GM21381 (cell line): ENCODE measurements around the gene ZNF664.

Source experiments
- ATAC-seq: cut with Tn5 transposase; IDR thresholded peaks from one replicate; pipeline ENCODE4 v1.9.1; 2021; ENCODE audit warnings: mild to moderate bottlenecking, moderate library complexity; ENCODE audit not compliant: unreplicated experiment

ZNF664 gene

DNA sequence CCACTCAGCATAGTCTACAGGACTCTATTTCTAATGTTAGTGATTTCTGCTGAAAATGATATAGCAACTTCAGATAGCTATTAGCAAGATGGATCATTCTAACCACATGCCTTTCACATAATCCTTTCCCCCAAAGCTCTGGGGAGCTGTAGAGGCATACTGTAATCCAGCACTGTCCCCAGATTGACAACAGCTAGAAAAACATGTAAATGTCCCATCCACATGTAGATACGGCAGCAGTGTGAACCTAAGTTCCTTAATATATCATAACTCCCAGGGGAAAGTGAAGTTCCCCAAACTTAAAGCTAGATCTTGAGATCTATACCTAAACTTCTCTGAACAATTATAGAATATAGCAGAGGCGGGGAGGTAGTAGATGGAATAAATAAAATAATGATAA lies 14.0 kb downstream of the ZNF664 start:
- ATAC-seq = no peak

DNA sequence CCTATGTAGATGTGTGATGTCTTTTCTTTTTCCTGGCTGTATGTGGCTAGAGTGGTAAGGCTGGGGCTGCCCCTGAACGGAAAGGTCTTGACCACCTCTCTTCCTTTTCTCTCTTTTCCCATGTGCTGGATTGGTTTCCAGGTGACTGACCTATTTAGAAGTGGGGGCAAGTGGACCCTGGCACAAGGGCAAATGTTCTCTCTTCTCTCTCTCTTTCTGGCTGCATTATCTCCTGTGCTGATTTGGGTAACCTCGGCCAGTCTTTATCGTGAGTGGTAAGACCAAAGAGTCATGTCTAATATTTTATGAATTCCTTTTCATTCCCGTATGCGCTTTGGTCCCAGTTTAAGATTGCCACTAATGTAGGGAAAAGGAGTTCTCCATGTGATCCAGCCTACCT lies 16.2 kb downstream of the ZNF664 start:
- no peak for ATAC-seq

GRCh38 chr12:123989753-123990152 lies 16.7 kb downstream of the ZNF664 start:
- no peak for ATAC-seq

- no peak for ATAC-seq
These were observed 17.5 kb downstream of the ZNF664 start for GRCh38 chr12:123990511-123990910.

- no peak for ATAC-seq
These were observed 18.4 kb downstream of the ZNF664 start for GRCh38 chr12:123991372-123991951.

GRCh38 chr12:123992118-123992825 lies 19.3 kb downstream of the ZNF664 start:
- no peak for ATAC-seq

- ATAC-seq = no peak
These were observed 22.2 kb downstream of the ZNF664 start for GRCh38 chr12:123995023-123995748.

GRCh38 chr12:123996581-123996980 lies 23.6 kb downstream of the ZNF664 start:
- ATAC-seq = no peak

DNA sequence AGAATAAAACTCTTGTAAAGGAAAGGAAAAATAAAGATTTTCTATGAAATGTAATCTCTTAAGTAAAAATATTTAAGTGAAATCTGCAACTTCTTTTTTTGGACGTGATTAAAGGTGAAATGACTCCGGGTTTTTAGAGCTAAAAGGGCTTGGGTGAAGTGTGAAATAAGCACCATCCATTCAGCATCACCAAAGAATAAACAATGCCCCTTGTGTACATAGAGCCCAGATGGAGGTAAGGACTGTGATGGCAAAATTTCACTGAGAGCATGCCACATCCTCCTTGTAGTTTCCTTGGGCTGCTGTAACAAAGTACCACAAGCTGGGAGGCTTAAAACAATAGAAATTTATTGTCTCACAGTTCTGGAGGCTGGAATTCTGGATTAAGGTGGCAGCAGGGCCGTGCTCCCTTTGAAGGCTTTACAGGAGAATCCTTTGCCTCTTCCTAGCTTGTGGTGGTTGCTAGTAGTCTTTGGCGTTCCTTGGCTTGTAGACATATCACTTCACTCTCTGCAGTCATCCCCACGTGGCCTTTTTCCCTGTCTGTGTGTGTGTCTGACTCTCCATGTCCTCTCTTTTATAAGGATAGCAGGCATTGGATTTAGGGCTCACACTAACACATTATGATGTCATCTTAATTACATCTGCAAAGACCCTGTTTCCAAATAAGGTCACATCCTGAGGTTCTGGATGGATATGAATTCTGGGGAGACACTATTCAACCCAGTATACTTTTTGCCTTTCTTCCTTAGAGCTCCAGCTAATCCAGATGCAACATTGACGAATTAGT lies 24.2 kb downstream of the ZNF664 start:
- ATAC-seq = no peak

DNA sequence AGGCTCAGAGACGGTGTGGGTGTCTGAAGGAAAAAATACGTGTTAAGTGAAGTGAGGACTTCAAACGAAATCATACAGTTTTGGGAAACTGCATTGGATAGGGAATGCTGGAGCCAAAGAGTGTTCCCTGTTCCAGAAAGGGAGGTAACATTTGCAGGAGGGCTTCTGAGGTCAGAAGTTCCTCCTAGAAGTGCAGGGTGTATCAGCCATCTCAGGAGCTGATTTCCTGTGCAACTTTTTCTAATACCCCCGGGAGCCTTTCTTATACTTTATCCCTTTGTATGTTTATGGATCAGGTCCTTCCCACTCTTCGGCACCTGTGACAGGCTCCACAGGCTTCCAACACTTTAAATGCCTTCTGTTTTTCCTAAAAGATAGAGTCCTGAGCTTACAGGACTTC lies 24.9 kb downstream of the ZNF664 start:
- ATAC-seq = no peak

GRCh38 chr12:123998344-123998990 lies 25.5 kb downstream of the ZNF664 start:
- ATAC-seq = no peak

- no peak for ATAC-seq
These were observed 26.0 kb downstream of the ZNF664 start for GRCh38 chr12:123998991-123999359.

- no peak for ATAC-seq
These were observed 27.1 kb downstream of the ZNF664 start for GRCh38 chr12:124000111-124000510.

GRCh38 chr12:124001343-124001742 lies 28.3 kb downstream of the ZNF664 start:
- ATAC-seq = no peak

DNA sequence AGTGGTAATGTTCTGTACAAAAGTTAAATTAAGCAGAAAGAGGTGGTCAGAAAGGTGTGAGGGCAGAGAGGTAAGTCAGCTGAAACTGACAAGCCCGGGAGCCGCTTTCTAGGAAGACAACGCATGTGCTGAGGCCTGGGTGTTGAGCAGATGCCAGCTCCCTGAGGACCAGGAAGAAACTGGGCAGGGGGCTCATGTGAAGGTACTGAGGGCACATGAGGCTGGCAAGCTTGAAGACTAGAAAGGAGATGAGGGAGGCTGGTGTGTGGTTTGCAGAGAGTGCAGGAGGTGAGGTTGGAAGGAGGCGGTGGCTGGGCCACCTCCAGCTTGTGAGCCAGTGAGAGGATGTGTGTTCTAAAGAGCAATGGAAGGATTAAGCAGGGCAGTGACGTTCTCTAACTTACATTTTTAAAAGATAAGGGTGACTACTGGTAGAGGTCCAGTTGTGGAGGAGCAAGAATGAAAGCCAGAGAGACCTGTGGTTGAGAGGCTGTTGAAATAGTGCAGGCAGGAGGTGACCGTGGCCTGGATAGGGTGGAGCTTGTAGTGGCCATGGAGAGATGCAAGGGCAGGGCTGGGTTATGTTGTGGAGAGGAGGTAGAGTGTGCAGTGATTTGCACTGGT lies 29.1 kb downstream of the ZNF664 start:
- ATAC-seq = no peak

- no peak for ATAC-seq
These were observed 29.6 kb downstream of the ZNF664 start for GRCh38 chr12:124002654-124003053.

DNA sequence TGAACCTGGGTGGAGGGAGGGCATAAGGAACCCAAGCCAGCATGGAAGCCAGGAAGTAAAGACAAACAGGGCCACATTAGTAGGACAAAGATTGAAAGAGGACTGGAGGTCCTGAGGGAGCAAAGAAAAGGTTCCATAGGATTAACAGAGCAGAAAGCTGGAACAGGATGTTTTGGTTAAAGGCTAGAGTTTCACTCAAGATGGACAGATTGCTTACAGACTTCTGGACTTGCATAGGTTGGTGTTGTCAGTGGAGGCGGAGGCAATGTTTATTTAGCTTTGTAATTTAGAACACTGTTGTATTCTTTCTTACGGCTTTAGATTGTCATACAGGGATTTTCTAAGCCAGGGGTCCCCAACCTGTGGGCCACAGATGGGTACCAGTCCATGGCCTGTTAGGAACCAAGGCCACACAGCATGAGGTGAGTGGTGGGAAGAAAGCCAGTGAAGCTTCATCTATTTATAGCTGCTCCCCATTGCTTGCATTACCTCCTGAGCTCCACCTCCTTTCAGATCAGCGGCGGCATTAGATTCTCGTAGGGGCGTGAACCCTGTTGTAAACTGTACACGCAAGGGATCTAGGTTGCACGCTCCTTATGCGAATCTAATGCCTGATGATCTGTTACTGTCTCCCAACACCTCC lies 31.3 kb downstream of the ZNF664 start:
- ATAC-seq = no peak

GRCh38 chr12:124006085-124006845 lies 33.2 kb downstream of the ZNF664 start:
- ATAC-seq = no peak
